Measurements from ENCODE around the gene SLC39A1. TPM values are rescaled to one million over a fixed set of nuclear protein-coding genes. Genes with fewer than 3 reads are reported as not detected.
A peak's percentile ranks its signal among the peaks of the same experiment; 100 is the strongest.

SLC39A1 gene
- total and polyA plus RNA-seq, 11 donors = 31.6 to 163 (median 48.4) TPM

GRCh38 chr1:153954826-153955225 lies 8.5 kb downstream of the SLC39A1 start:
- Histone ChIP-seq H3K36me3 (peaks cover 0 to 56% (median 51%) of the 10 kb centered on the region in 9 donors), H3K4me3 (no peak overlapping the region), H3K27me3 (no peaks in the 10 kb centered on the region), H3K9me3 (no peaks in the 10 kb centered on the region), H3K4me1 (peaks cover 5 to 45% (median 36%) of the 10 kb centered on the region in 12 donors), H3K27ac (no peak overlapping the region)
- ATAC-seq (no peak), DNase-seq (peak in 1 of 5 donors; percentile 17)
- TF ChIP-seq POLR2A (IDR thresholded peaks at IDR 0.05) (no peak), CTCF (IDR thresholded peaks at IDR 0.05) (no peak)
- intact Hi-C loops (cut with DNase I) = loop anchor here in 2 of 10 donors (5.0 to 10.0 kb wide), 2 partner anchors 33 to 160 kb away; partner anchors contain the start of gene GATAD2B (in 1 of the 2)
- whole genome bisulfite sequencing, 4 donors = 94 to 99% (median 96%) methylated on average over 10 of the region's 10 CpGs

- H3K36me3 ChIP-seq = peaks cover 0 to 61% (median 58%) of the 10 kb centered on the region in 9 donors
- TF ChIP-seq CTCF (IDR thresholded peaks at IDR 0.05) = no peak
- TF ChIP-seq POLR2A (IDR thresholded peaks at IDR 0.05) = no peak
- DNase-seq (peak in 1 of 5 donors; percentile 11), ATAC-seq (no peak)
- WGBS, 4 donors = 80 to 87% (median 81%) methylated on average over 4 of the region's 4 CpGs
- no peak overlapping the region for H3K27ac ChIP-seq
- H3K4me1 ChIP-seq = peaks cover 5 to 36% (median 27%) of the 10 kb centered on the region in 12 donors
- H3K4me3 ChIP-seq = no peak overlapping the region
- intact Hi-C loops (cut with DNase I) = loop anchor here in 1 of 10 donors (10.0 kb wide), 1 partner anchor 159 kb away; no protein-coding TSS in a partner anchor
- no peaks in the 10 kb centered on the region for H3K27me3 ChIP-seq
- no peaks in the 10 kb centered on the region for H3K9me3 ChIP-seq
Measured at GRCh38 chr1:153953859-153954365, 9.4 kb downstream of the SLC39A1 start.

- H3K4me1 ChIP-seq = peaks cover under 1 to 29% (median 17%) of the 10 kb centered on the region in 12 donors
- ATAC-seq (no peak), DNase-seq (no peak)
- WGBS, 4 donors = 71 to 100% (median 92%) methylated on average over 1 to 2 of the region's 2 CpGs
- intact Hi-C loops (cut with DNase I) = loop anchor here in 1 of 10 donors (10.0 kb wide), 1 partner anchor 157 kb away; no protein-coding TSS in a partner anchor
- H3K4me3 ChIP-seq = no peak overlapping the region
- H3K27me3 ChIP-seq = no peaks in the 10 kb centered on the region
- no peaks in the 10 kb centered on the region for H3K9me3 ChIP-seq
- no peak overlapping the region for H3K27ac ChIP-seq
- H3K36me3 ChIP-seq = peaks cover 0 to 79% (median 77%) of the 10 kb centered on the region in 9 donors
- no peak for TF ChIP-seq POLR2A (IDR thresholded peaks at IDR 0.05)
- no peak for TF ChIP-seq CTCF (IDR thresholded peaks at IDR 0.05)
Measured at GRCh38 chr1:153951801-153952200, 11.5 kb downstream of the SLC39A1 start.

GRCh38 chr1:153951183-153951582 lies 12.2 kb downstream of the SLC39A1 start:
- no peak for ATAC-seq
- TF ChIP-seq CTCF (IDR thresholded peaks at IDR 0.05) (no peak), POLR2A (IDR thresholded peaks at IDR 0.05) (no peak)
- Histone ChIP-seq H3K36me3 (peaks cover 0 to 79% (median 77%) of the 10 kb centered on the region in 9 donors), H3K27me3 (no peaks in the 10 kb centered on the region), H3K4me3 (no peak overlapping the region), H3K9me3 (no peaks in the 10 kb centered on the region), H3K27ac (no peak overlapping the region), H3K4me1 (peaks cover 0 to 25% (median 13%) of the 10 kb centered on the region in 12 donors)
- intact Hi-C loops (cut with DNase I) = loop anchor here in 1 of 10 donors (10.0 kb wide), 1 partner anchor 156 kb away; no protein-coding TSS in a partner anchor
- WGBS, 4 donors = 90 to 95% (median 92%) methylated on average over 11 of the region's 11 CpGs
- no peak for DNase-seq
